ENCODE measurements around the gene LIPC. TPM values are rescaled to one million over a fixed set of nuclear protein-coding genes. Genes with fewer than 3 reads are reported as not detected.

LIPC gene
- total RNA-seq (2012; rRNA removed) = under 0.01 TPM in 1 of 2 replicates, not detected in the other
- 0.07 and 0.14 TPM in 2 replicates for polyA plus RNA-seq (2012; rRNA removed)
- polyA plus RNA-seq (2012; cell fraction: cytosol; rRNA removed) = 0.05 and 0.19 TPM in 2 replicates
- 0.12 TPM in 1 of 2 replicates, not detected in the other for polyA plus RNA-seq (2012; cell fraction: nucleus; rRNA removed; ENCODE audit: low replicate concordance)
- Bru-seq, nascent RNA = percentile 11 among the genes with signal in this experiment
- percentile 11 among the genes with signal in this experiment for BruChase-seq, experiment 1, labeled RNA remaining after a 6-hour chase
- percentile 9 among the genes with signal in this experiment for BruChase-seq, experiment 2, labeled RNA remaining after a 2-hour chase
- long read RNA-seq = 0 reads

DNA sequence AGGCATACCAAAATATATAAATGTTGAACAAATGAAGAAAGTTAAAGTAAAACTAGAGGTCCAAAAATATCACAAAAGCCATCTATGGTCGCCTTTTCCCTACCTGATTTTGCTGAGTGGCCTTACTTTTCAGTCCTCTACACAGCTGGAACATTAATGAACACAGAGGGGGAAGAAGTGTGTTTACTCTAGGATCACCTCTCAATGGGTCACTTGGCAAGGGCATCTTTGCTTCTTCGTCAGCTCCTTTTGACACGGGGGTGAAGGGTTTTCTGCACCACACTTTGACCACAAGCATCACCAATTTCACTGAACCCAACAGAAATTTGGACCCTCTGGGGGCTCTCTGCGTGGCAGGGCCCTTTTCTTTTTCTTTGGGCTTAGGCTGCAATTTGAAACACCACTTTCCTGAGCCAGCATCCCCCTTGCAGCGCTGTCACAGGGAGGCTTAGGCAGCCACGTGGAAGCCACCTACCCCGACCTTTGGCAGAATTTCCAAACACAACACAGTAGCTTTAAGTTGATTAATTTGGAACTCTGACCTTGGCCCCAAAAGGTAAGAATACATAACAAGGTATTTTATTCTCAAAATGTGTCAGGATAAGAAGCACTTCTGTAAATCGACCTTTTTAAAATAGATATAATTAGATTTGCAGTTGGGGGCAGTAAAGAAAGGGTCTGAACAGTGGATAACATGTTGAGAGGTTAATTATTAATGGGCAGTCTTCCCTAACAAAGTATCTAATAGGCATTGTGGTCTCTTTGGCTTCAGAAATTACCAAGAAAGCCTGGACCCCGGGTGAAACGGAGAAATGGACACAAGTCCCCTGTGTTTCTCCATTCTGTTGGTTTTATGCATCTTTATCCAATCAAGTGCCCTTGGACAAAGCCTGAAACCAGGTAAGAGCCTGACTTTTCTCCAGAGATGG, at the start of gene LIPC:
Gene LIPC (plus strand): TSS at position 771 of the 929 bp plus-strand sequence. CDS start 42 bp downstream, at position 813.
- no TSS peak for BruUV-seq (replicated peaks)
- H2AFZ ChIP-seq (replicated peaks; ENCODE audit: low read length, poor library complexity) = peak within 1 kb of the TSS; percentile 25
- H3K9me1 ChIP-seq (ENCODE audit: insufficient read depth, low read length) = 0 out of 2 replicates have a peak, but pooled peaks cover 3% of the 10 kb centered on the region
- DNase-seq (no peak), ATAC-seq (ENCODE audit: low read depth) (no peak)
- no peak within 1 kb of the TSS for H4K91ac ChIP-seq (ENCODE audit: insufficient read depth, low read depth, low read length)
- dilution Hi-C loops (cut with HindIII; ENCODE audit: low sequenced_read_pairs, unreplicated experiment) = no loop called here
- H3K36me3 ChIP-seq (ENCODE audit: control insufficient read depth, insufficient read depth, low read length) = no peaks in the 10 kb centered on the region
- H2BK120ac ChIP-seq (ENCODE audit: low read depth, low read length) = peak within 1 kb of the TSS; percentile 16; the same call in 1 of the 2 replicates
- no peak within 1 kb of the TSS for H3K4me3 ChIP-seq (ENCODE audit: insufficient read depth, low read depth, low read length)
- H4K8ac ChIP-seq (ENCODE audit: low read depth in 2 of 2, low read length in 2 of 2) = peak within 1 kb of the TSS in 1 of 2 experiments; percentile 2; a peak in 1 of 4 replicates
- peak within 1 kb of the TSS; percentile 43; the same call in 1 of the 2 replicates for H3K14ac ChIP-seq (replicated peaks; ENCODE audit: low read depth, low read length)
- no peak within 1 kb of the TSS for H3K9ac ChIP-seq (ENCODE audit: low read depth, low read length)
- H2BK15ac ChIP-seq (ENCODE audit: low read depth, low read length) = peak within 1 kb of the TSS; percentile 59; the same call in 2 of the 3 replicates
- no peak within 1 kb of the TSS for H2BK5ac ChIP-seq (ENCODE audit: low read depth, low read length, poor library complexity, severe bottlenecking)
- H2BK20ac ChIP-seq (ENCODE audit: low read depth, low read length) = no peak within 1 kb of the TSS
- no peak within 1 kb of the TSS for H2AK9ac ChIP-seq (replicated peaks; ENCODE audit: low read depth, low read length, poor library complexity)
- CTCF ChIA-PET = no interaction called here
- WGBS, 2 experiments (ENCODE audit: extremely low coverage in 2 of 2, insufficient read length in 1 of 2) = 85% methylated on average over 3 of the region's 10 CpGs; no CpG with 5 or more reads in 1 of the 2 experiments
- peak within 1 kb of the TSS; percentile 32 for H2AK5ac ChIP-seq (ENCODE audit: low read depth, low read length)
- no peaks in the 10 kb centered on the region for H4K20me1 ChIP-seq (ENCODE audit: insufficient read depth, low read length)
- no peak within 1 kb of the TSS for H3K56ac ChIP-seq (ENCODE audit: extremely low read depth, insufficient read depth, low read length)
- H3K18ac ChIP-seq (ENCODE audit: low read depth, low read length) = no peak within 1 kb of the TSS
- peaks cover 5% of the 10 kb centered on the region; the same call in 1 of the 2 replicates for H3K4me1 ChIP-seq (ENCODE audit: control insufficient read depth, insufficient read depth, low read length)
- peak within 1 kb of the TSS; percentile 24; the same call in 1 of the 2 replicates for H3K4ac ChIP-seq (ENCODE audit: low read depth, low read length)
- H3K9me3 ChIP-seq (ENCODE audit: control insufficient read depth, insufficient read depth, low read length) = no peaks in the 10 kb centered on the region
- in situ Hi-C loops (cut with MboI; ENCODE audit: low sequenced_read_pairs) = no loop called here
- intact Hi-C loops (cut with micrococcal nuclease) = no loop called here
- no peak within 1 kb of the TSS for H3K27ac ChIP-seq (ENCODE audit: insufficient read depth, low read length)
- POLR2A ChIA-PET (ENCODE audit: unreplicated experiment) = no interaction called here
- H3K4me2 ChIP-seq (ENCODE audit: low read depth, low read length) = peak within 1 kb of the TSS; percentile 48
- no peak within 1 kb of the TSS for H4K5ac ChIP-seq (ENCODE audit: low read depth, low read length)
- H3K23ac ChIP-seq (ENCODE audit: low read depth, low read length) = 0 out of 2 replicates have a peak within 1 kb of the TSS, but pooled peaks have one; percentile 4
- H3K27me3 ChIP-seq (ENCODE audit: control insufficient read depth, insufficient read depth, low read length) = no peaks in the 10 kb centered on the region
- no peaks in the 10 kb centered on the region for H3K79me1 ChIP-seq (ENCODE audit: low read depth in 1 of 2, low read length in 2 of 2)
- TF ChIP-seq CEBPB (IDR thresholded peaks at IDR 0.05; ENCODE audit: low read depth, low read length) (no peak), POLR2A (IDR thresholded peaks at IDR 0.05; ENCODE audit: low read depth, low read length) (no peak), RFX5 (IDR thresholded peaks at IDR 0.05; ENCODE audit: low read depth, low read length) (no peak), RAD21 (IDR thresholded peaks at IDR 0.05; ENCODE audit: low read length) (no peak), BHLHE40 (IDR thresholded peaks at IDR 0.05; ENCODE audit: low read depth, low read length) (no peak), SMC3 (IDR thresholded peaks at IDR 0.05; ENCODE audit: low read depth, low read length) (no peak), MXI1 (IDR thresholded peaks at IDR 0.05; ENCODE audit: borderline replicate concordance, low read depth, low read length) (no peak), MAZ (IDR thresholded peaks at IDR 0.05; ENCODE audit: borderline replicate concordance, low read depth, low read length) (no peak), RCOR1 (IDR thresholded peaks at IDR 0.05; ENCODE audit: insufficient replicate concordance, low read length) (no peak), CHD1 (IDR thresholded peaks at IDR 0.05; ENCODE audit: low read depth, low read length) (no peak), NFE2L2 (IDR thresholded peaks at IDR 0.05; ENCODE audit: low read depth, low read length) (no peak)
- TF ChIP-seq, protein P1, sequence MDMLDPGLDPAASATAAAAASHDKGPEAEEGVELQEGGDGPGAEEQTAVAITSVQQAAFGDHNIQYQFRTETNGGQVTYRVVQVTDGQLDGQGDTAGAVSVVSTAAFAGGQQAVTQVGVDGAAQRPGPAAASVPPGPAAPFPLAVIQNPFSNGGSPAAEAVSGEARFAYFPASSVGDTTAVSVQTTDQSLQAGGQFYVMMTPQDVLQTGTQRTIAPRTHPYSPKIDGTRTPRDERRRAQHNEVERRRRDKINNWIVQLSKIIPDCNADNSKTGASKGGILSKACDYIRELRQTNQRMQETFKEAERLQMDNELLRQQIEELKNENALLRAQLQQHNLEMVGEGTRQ (IDR thresholded peaks at IDR 0.05; ENCODE audit: low read depth, low read length) = no peak
- TF ChIP-seq, protein P2, sequence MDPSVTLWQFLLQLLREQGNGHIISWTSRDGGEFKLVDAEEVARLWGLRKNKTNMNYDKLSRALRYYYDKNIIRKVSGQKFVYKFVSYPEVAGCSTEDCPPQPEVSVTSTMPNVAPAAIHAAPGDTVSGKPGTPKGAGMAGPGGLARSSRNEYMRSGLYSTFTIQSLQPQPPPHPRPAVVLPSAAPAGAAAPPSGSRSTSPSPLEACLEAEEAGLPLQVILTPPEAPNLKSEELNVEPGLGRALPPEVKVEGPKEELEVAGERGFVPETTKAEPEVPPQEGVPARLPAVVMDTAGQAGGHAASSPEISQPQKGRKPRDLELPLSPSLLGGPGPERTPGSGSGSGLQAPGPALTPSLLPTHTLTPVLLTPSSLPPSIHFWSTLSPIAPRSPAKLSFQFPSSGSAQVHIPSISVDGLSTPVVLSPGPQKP (IDR thresholded peaks at IDR 0.05; ENCODE audit: borderline replicate concordance, low read depth, low read length) = no peak

Data from IMR-90 (cell line).